H1 (cell line): ENCODE measurements around the gene NRL. TPM values are rescaled to one million over a fixed set of nuclear protein-coding genes. Genes with fewer than 3 reads are reported as not detected.

ENCODE experiments used
- CBX5 ChIP-seq: fragments of 300-800, 300-1000 bp; sonication (generic); IDR thresholded peaks from 2 replicates; pipeline ENCODE4 v1.7.1; 2016; ENCODE audit warnings: antibody characterized with exemption, low read length, low read depth
- GABPA ChIP-seq: IDR thresholded peaks from 2 replicates; pipeline ENCODE4 v1.6.1; 2011; ENCODE audit warnings: mild to moderate bottlenecking, low read length, moderate library complexity, borderline replicate concordance; ENCODE audit not compliant: insufficient read depth
- HDAC6 ChIP-seq: IDR thresholded peaks from one replicate; pipeline ENCODE4 v1.7.1; 2012; ENCODE audit warnings: low read depth, mild to moderate bottlenecking, inconsistent platforms, low read length, moderate library complexity
- RFX5 ChIP-seq: IDR thresholded peaks from 2 replicates; pipeline ENCODE4 v1.6.1; 2011; ENCODE audit warnings: low read depth, low read length, improper control_type of control experiment, borderline replicate concordance
- SIRT6 ChIP-seq: IDR thresholded peaks from one replicate; pipeline ENCODE4 v1.7.1; 2012; ENCODE audit warnings: low read length, inconsistent platforms
- TBP ChIP-seq: IDR thresholded peaks from 2 replicates; pipeline ENCODE4 v1.6.1; 2011; ENCODE audit warnings: low read depth, low read length, improper control_type of control experiment
- polyA plus RNA-seq, 7 experiments: library from polyadenylated mRNA; depleted of rRNA in 3 of 7; stranded (reverse) in 5 of 7; unstranded in 2 of 7; fragments of >200 nt in 5 of 7; fragments of 200-250 nt in 2 of 7; gene quantifications; 1 replicate in 5 of 7; 2 replicates in 1 of 7; 4 replicates in 1 of 7; pipeline versions ENCODE4 v1.2.1 to v1.2.3, GENCODE V29; 2011 to 2013; ENCODE audit warnings: missing spikeins in 2 of 7, mixed read lengths in 2 of 7
- total RNA-seq: library from RNA; stranded (reverse); fragmentation: NEBNext Ultra II Directional; extraction: Animal tissue kit (Norgen Biotek cat#: 25700); gene quantifications from 2 replicates; pipeline ENCODE4 v1.2.1, GENCODE V29; 2021

The NRL gene
- total and polyA plus RNA-seq, 2 of the 8 experiments (the other 6 are each of a cell fraction or from before 2014, with no cell fraction given) = 1.1 to 2.2 TPM

- TF ChIP-seq HDAC6 (no peak), SIRT6 (no peak), RFX5 (no peak), GABPA (no peak), TBP (no peak), CBX5 (no peak)
Observed at GRCh38 chr14:24098927-24099813, 15.6 kb downstream of the NRL start (continued).
